Caco-2 (cell line): Measurements from ENCODE around the gene TMEM132A. TPM values are rescaled to one million over a fixed set of nuclear protein-coding genes. Genes with fewer than 3 reads are reported as not detected.

ENCODE experiments used
- BruUV-seq: library from RNA; stranded (reverse); fragments of 400-500 nt; replicated peaks from 2 replicates; lab custom pipeline; 2021; lab: Mats Ljungman, UMichigan
- CTCF ChIA-PET: fragments of 300-600 bp; sonication (Branson Sonifier 250); formaldehyde crosslinking; loops from one replicate; lab custom pipeline; 2022; ENCODE audit warnings: antibody characterized with exemption; lab: Charles Lee
- POLR2A ChIA-PET: fragments of 300-600 bp; sonication (Branson Sonifier 250); formaldehyde crosslinking; loops from one replicate; lab custom pipeline; 2022; ENCODE audit warnings: antibody characterized with exemption; lab: Charles Lee
- DNase-seq, 2 experiments: peaks; one replicate each; pipeline versions ENCODE4 v3.0.0 to v3.0.0-alpha.2; 2020 to 2022
- H3K27me3 ChIP-seq: replicated peaks from 2 replicates; pipeline ENCODE4 v1.6.0; 2011; ENCODE audit warnings: low read length; ENCODE audit not compliant: control insufficient read depth, insufficient read depth
- H3K36me3 ChIP-seq: 2 replicates; pipeline ENCODE4 v1.5.1; 2011; ENCODE audit warnings: low read length; ENCODE audit not compliant: control insufficient read depth, insufficient read depth
- H3K4me1 ChIP-seq: fragments of 250-450 bp; sonication (Bioruptor Pico); 2 replicates; pipeline ENCODE4 v1.5.1; 2020; ENCODE audit warnings: mild to moderate bottlenecking
- H3K4me3 ChIP-seq: 2 replicates; pipeline ENCODE4 v1.5.1; 2011; ENCODE audit warnings: low read depth, mild to moderate bottlenecking, control low read depth, low read length
- H3K9me3 ChIP-seq: fragments of 250-450 bp; sonication (Bioruptor Pico); 2 replicates; pipeline ENCODE4 v1.5.1; 2020; ENCODE audit warnings: mild to moderate bottlenecking, moderate library complexity
- H3K27ac Mint-ChIP-seq: one replicate; pipeline ENCODE4 v1.8.0; 2022; ENCODE audit warnings: mixed read lengths; ENCODE audit not compliant: unreplicated experiment
- H3K27me3 Mint-ChIP-seq: one replicate; pipeline ENCODE4 v1.8.0; 2022; ENCODE audit warnings: mixed read lengths; ENCODE audit not compliant: insufficient read depth, unreplicated experiment
- H3K36me3 Mint-ChIP-seq: one replicate; pipeline ENCODE4 v1.8.0; 2022; ENCODE audit warnings: mild to moderate bottlenecking, mixed read lengths; ENCODE audit not compliant: insufficient read depth, unreplicated experiment
- H3K4me1 Mint-ChIP-seq: one replicate; pipeline ENCODE4 v1.8.0; 2022; ENCODE audit warnings: low read depth, mixed read lengths; ENCODE audit not compliant: unreplicated experiment
- H3K4me3 Mint-ChIP-seq: one replicate; pipeline ENCODE4 v1.8.0; 2022; ENCODE audit warnings: mild to moderate bottlenecking, moderate library complexity, mixed read lengths; ENCODE audit not compliant: unreplicated experiment
- H3K9me3 Mint-ChIP-seq: one replicate; pipeline ENCODE4 v1.8.0; 2022; ENCODE audit warnings: mixed read lengths; ENCODE audit not compliant: unreplicated experiment
- CTCF ChIP-seq, 2 experiments: fragments of 200-600 bp in 1 of 2; IDR thresholded peaks; 1 replicate in 1 of 2; 2 replicates in 1 of 2; pipeline versions ENCODE4 v1.5.1 to v1.8.0; 2011 to 2022; ENCODE audit warnings: antibody characterized with exemption in 1 of 2, control low read depth in 1 of 2, inconsistent platforms in 1 of 2, low read depth in 1 of 2, low read length in 1 of 2, mild to moderate bottlenecking in 1 of 2, moderate library complexity in 1 of 2; ENCODE audit not compliant: insufficient read depth in 1 of 2, severe bottlenecking in 1 of 2, unreplicated experiment in 1 of 2
- intact Hi-C: fragments of 100-400 bp; cut with micrococcal nuclease; formaldehyde crosslinking; loops from one replicate; pipeline ENCODE4 v1.10.0; 2022; ENCODE audit not compliant: unreplicated experiment
- total RNA-seq: library from RNA; stranded (reverse); gene quantifications from 2 replicates; pipeline ENCODE4 v1.2.3, GENCODE V29; 2022

TMEM132A gene
- total RNA-seq, 1 experiment from 2014 or later = 97.3 TPM

DNA sequence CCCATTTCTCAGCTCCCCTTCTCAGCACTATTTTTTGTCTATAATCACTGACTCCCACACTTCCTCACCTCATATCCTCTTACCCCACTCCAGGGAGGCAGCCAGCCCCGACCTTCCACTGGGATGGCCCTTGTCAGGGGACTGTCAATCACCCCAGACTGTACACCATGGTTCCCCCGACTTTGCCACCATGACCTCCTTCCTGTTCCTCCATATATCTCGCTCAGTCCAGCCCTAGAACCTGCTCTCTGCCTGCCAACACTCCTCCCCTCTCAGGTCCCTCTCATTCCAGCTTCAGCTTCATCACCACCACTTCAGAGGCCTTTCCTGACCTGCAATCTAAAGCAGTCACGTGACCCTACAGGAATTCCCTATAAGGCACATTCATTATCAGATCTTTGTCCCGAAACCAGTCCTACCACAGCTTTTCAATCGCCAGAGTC, 34.4 kb upstream of the TMEM132A start:
- Mint-ChIP-seq H3K9me3 (no peaks in the 10 kb centered on the region), H3K36me3 (peaks cover 39% of the 10 kb centered on the region), H3K27me3 (no peaks in the 10 kb centered on the region), H3K4me1 (peaks cover 7% of the 10 kb centered on the region), H3K4me3 (no peak overlapping the region), H3K27ac (peak overlapping the region; percentile 3)
- peak in 1 of 2 experiments; percentile 31 for DNase-seq
- no peak for TF ChIP-seq CTCF (IDR thresholded peaks at IDR 0.05; ENCODE audit: insufficient read depth in 1 of 2, low read depth in 1 of 2, low read length in 1 of 2, severe bottlenecking in 1 of 2, unreplicated experiment in 1 of 2)
- Histone ChIP-seq H3K4me1 (no peaks in the 10 kb centered on the region), H3K27me3 (no peaks in the 10 kb centered on the region), H3K4me3 (no peak overlapping the region), H3K36me3 (no peaks in the 10 kb centered on the region), H3K9me3 (no peaks in the 10 kb centered on the region)
- POLR2A ChIA-PET = no interaction called here
- intact Hi-C loops = no loop called here
- CTCF ChIA-PET = interaction anchor here (1.0 to 1.4 kb wide), 4 partner anchors 9 to 114 kb away, joined by 3 to 11 read pairs (median 5); no protein-coding TSS in a partner anchor
- BruUV-seq = no TSS peak

DNA sequence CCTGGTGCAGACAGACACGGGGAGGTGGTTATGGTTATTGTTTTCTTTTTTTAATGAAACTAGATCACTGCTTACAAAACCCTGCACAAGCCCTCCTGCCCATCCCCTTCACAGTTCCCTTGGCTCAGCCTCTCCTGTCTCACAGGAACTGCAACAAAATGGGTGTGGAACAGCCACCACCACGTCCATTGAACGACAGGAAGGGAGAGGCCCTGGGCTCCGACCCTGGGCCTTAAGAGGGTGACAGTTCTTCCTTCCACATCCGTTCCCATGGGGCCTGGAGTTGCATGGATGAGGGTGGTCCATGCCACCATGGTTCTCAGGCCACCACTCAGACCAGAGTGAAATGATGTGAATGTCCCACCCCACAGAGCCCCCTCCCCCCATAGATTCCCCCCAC, 33.6 kb upstream of the TMEM132A start:
- no peak overlapping the region for H3K27ac Mint-ChIP-seq
- H3K4me1 Mint-ChIP-seq = peaks cover 7% of the 10 kb centered on the region
- TF ChIP-seq CTCF (IDR thresholded peaks at IDR 0.05; ENCODE audit: insufficient read depth in 1 of 2, low read depth in 1 of 2, low read length in 1 of 2, severe bottlenecking in 1 of 2, unreplicated experiment in 1 of 2) = no peak
- no peak overlapping the region for H3K4me3 ChIP-seq
- H3K4me1 ChIP-seq = no peaks in the 10 kb centered on the region
- DNase-seq = no peak
- H3K4me3 Mint-ChIP-seq = no peak overlapping the region
- POLR2A ChIA-PET = interaction anchor here (0.6 to 0.7 kb wide), 2 partner anchors 9 to 37 kb away, joined by 3 to 4 read pairs; no protein-coding TSS in a partner anchor
- no peaks in the 10 kb centered on the region for H3K27me3 Mint-ChIP-seq
- no peaks in the 10 kb centered on the region for H3K27me3 ChIP-seq
- intact Hi-C loops = no loop called here
- CTCF ChIA-PET = interaction anchor here (0.7 kb wide), 1 partner anchor 9 kb away, joined by 3 read pairs; no protein-coding TSS in a partner anchor
- H3K36me3 ChIP-seq = no peaks in the 10 kb centered on the region
- H3K36me3 Mint-ChIP-seq = peaks cover 46% of the 10 kb centered on the region
- H3K9me3 Mint-ChIP-seq = no peaks in the 10 kb centered on the region
- no peaks in the 10 kb centered on the region for H3K9me3 ChIP-seq
- BruUV-seq = no TSS peak

- H3K27me3 Mint-ChIP-seq = no peaks in the 10 kb centered on the region
Observed at GRCh38 chr11:60891103-60891741, 33.0 kb upstream of the TMEM132A start.

More at GRCh38 chr11:60891103-60891741, 33.0 kb upstream of the TMEM132A start:
- H3K9me3 ChIP-seq = no peaks in the 10 kb centered on the region
- peaks cover under 1% of the 10 kb centered on the region for H3K36me3 ChIP-seq
- DNase-seq = no peak
- ChIA-PET CTCF (interaction anchor here (0.6 to 0.7 kb wide), 2 partner anchors 8 to 132 kb away, joined by 3 read pairs; no protein-coding TSS in a partner anchor), POLR2A (interaction anchor here (0.6 to 0.7 kb wide), 2 partner anchors 8 to 37 kb away, joined by 3 to 4 read pairs; no protein-coding TSS in a partner anchor)
- Mint-ChIP-seq H3K36me3 (peaks cover 51% of the 10 kb centered on the region), H3K27ac (no peak overlapping the region), H3K4me3 (no peak overlapping the region), H3K9me3 (no peaks in the 10 kb centered on the region), H3K4me1 (peaks cover 7% of the 10 kb centered on the region)
- no peaks in the 10 kb centered on the region for H3K4me1 ChIP-seq
- H3K4me3 ChIP-seq = no peak overlapping the region
- BruUV-seq = no TSS peak
- no peak for TF ChIP-seq CTCF (IDR thresholded peaks at IDR 0.05; ENCODE audit: insufficient read depth in 1 of 2, low read depth in 1 of 2, low read length in 1 of 2, severe bottlenecking in 1 of 2, unreplicated experiment in 1 of 2)
- no peaks in the 10 kb centered on the region for H3K27me3 ChIP-seq
- intact Hi-C loops = no loop called here
